Esophagus muscularis mucosa (tissue), 4 donors: ENCODE measurements around the gene PTPRCAP. TPM values are rescaled to one million over a fixed set of nuclear protein-coding genes. Genes with fewer than 3 reads are reported as not detected.

Experiments
- DNase-seq: peaks from one replicate; pipeline ENCODE4 v3.0.0-alpha.2; 2017; ENCODE audit errors: extremely low spot score
- H3K27ac ChIP-seq, 4 donors: fragments of 200-600 bp; sonication (generic); replicated peaks in 1 of 4; 1 replicate in 3 of 4; 2 replicates in 1 of 4; pipeline ENCODE4 v1.5.1; 2016 to 2019; ENCODE audit warnings: mild to moderate bottlenecking in 1 of 4
- H3K27me3 ChIP-seq, 4 donors: fragments of 200-600 bp; sonication (generic); one replicate each; pipeline versions ENCODE4 v1.5.1 to v1.6.0; 2016 to 2019
- H3K36me3 ChIP-seq, 4 donors: fragments of 200-600 bp; sonication (generic); one replicate each; pipeline ENCODE4 v1.5.1; 2016 to 2019
- H3K4me1 ChIP-seq, 4 donors: fragments of 200-600 bp; sonication (generic); one replicate each; pipeline ENCODE4 v1.5.1; 2016 to 2019
- H3K4me3 ChIP-seq, 4 donors: fragments of 200-600 bp; sonication (generic); 1 replicate in 2 of 4; 2 replicates in 2 of 4; pipeline ENCODE4 v1.5.1; 2016 to 2019; ENCODE audit warnings: mild to moderate bottlenecking in 4 of 4, moderate library complexity in 1 of 4
- H3K9me3 ChIP-seq, 4 donors: fragments of 200-600 bp; sonication (generic); 1 replicate in 3 of 4; 2 replicates in 1 of 4; pipeline ENCODE4 v1.5.1; 2016 to 2019
- EP300 ChIP-seq: sonication (generic); formaldehyde crosslinking; IDR thresholded peaks from one replicate; pipeline ENCODE4 v1.6.1; 2017; ENCODE audit warnings: antibody characterized with exemption
- POLR2A ChIP-seq: fragments of 450-650 bp; IDR thresholded peaks from one replicate; pipeline ENCODE4 v1.6.1; 2017; ENCODE audit warnings: antibody characterized with exemption, moderate library complexity, mild to moderate bottlenecking, low read depth
- POLR2AphosphoS5 ChIP-seq, 2 donors: sonication (generic); formaldehyde crosslinking; IDR thresholded peaks; one replicate each; pipeline ENCODE4 v1.6.1; 2017; ENCODE audit warnings: antibody characterized with exemption in 2 of 2
- WGBS: methylation state at CpG from one replicate; pipeline ENCODE4 v1.1.5; 2018; 5-methylcytosine and 5-hydroxymethylcytosine counted together
- intact Hi-C: fragments of 100-400 bp; cut with DNase I; formaldehyde crosslinking; loops from one replicate; pipeline ENCODE4 v1.15.1; 2023
- total RNA-seq, 4 donors: library from RNA; depleted of rRNA; stranded (reverse); fragments of >200 nt; gene quantifications; one replicate each; pipeline versions ENCODE4 v1.1.0 to v1.2.1, GENCODE V29; 2016
- TF ChIP-seq, protein P1 (sequence below), 3 experiments: fragments of 200-600 bp in 2 of 3; fragments of 450-650 bp in 1 of 3; sonication (generic) in 2 of 3; IDR thresholded peaks; one replicate each; pipeline ENCODE4 v1.5.1; 2017 to 2019; ENCODE audit warnings: antibody characterized with exemption in 3 of 3, mild to moderate bottlenecking in 2 of 3, moderate library complexity in 1 of 3

PTPRCAP gene
- total RNA-seq, 4 donors from 2014 or later: 2.4 to 8.9 (median 3.6) TPM

- no peak for TF ChIP-seq POLR2AphosphoS5 (IDR thresholded peaks at IDR 0.05)
- H3K4me3 ChIP-seq: no peak overlapping the region
- no peaks in the 10 kb centered on the region for H3K9me3 ChIP-seq
- peaks cover 20 to 47% (median 39%) of the 10 kb centered on the region in 4 donors for H3K4me1 ChIP-seq
- WGBS: 94% methylated on average over 15 of the region's 18 CpGs
- no peaks in the 10 kb centered on the region for H3K27me3 ChIP-seq
- H3K27ac ChIP-seq: no peak overlapping the region
- H3K36me3 ChIP-seq: peaks cover 17 to 53% (median 38%) of the 10 kb centered on the region in 4 donors
- DNase-seq: no peak
- intact Hi-C loops: no loop called here
Observed at GRCh38 chr11:67393437-67393836, 44.0 kb downstream of the PTPRCAP start.

DNA sequence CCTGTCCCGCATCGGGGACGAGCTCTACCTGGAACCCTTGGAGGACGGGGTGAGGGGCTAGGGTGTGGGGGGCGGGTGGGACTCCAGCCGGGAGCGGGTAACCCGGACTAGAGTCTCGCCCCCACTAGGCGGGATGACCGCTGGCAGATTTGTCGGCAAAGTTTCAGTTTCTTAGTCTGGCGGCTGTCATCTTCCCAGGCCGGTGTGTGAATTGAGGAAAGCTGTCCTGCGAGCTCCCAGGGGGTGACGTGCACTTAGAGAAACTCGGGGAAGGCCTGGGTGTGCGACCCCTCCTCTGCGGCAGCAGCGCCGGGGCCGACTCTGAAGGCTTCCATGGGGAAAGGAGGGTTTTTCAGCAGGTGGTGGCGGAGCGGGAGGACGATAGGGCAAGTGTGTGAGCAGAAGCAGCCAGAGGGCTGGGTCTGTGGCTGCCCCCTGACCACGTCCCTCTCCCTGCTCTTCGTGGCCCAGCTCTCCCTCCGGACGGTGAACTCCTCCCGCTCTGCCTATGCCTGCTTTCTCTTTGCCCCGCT, 45.2 kb downstream of the PTPRCAP start:
- intact Hi-C loops: no loop called here
- peak overlapping the region; percentile 80 to 89 (median 86) for H3K27ac ChIP-seq
- H3K9me3 ChIP-seq: no peaks in the 10 kb centered on the region
- peaks cover 5 to 41% (median 26%) of the 10 kb centered on the region in 4 donors for H3K36me3 ChIP-seq
- H3K27me3 ChIP-seq: no peaks in the 10 kb centered on the region
- TF ChIP-seq, protein P1, sequence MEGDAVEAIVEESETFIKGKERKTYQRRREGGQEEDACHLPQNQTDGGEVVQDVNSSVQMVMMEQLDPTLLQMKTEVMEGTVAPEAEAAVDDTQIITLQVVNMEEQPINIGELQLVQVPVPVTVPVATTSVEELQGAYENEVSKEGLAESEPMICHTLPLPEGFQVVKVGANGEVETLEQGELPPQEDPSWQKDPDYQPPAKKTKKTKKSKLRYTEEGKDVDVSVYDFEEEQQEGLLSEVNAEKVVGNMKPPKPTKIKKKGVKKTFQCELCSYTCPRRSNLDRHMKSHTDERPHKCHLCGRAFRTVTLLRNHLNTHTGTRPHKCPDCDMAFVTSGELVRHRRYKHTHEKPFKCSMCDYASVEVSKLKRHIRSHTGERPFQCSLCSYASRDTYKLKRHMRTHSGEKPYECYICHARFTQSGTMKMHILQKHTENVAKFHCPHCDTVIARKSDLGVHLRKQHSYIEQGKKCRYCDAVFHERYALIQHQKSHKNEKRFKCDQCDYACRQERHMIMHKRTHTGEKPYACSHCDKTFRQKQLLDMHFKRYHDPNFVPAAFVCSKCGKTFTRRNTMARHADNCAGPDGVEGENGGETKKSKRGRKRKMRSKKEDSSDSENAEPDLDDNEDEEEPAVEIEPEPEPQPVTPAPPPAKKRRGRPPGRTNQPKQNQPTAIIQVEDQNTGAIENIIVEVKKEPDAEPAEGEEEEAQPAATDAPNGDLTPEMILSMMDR (IDR thresholded peaks at IDR 0.05): no peak
- TF ChIP-seq POLR2AphosphoS5 (IDR thresholded peaks at IDR 0.05): no peak
- TF ChIP-seq EP300: no peak
- TF ChIP-seq POLR2A: no peak
- no peak for DNase-seq
- peaks cover 20 to 40% (median 37%) of the 10 kb centered on the region in 4 donors for H3K4me1 ChIP-seq
- peak overlapping the region; percentile 74 to 97 (median 86) for H3K4me3 ChIP-seq
- 16% methylated on average over 20 of the region's 31 CpGs for WGBS

GRCh38 chr11:67391304-67392182, 45.9 kb downstream of the PTPRCAP start, which contains the start of gene RAD9A:
Gene RAD9A, plus strand, starts transcription at chr11:67391986. Its CDS starts 59 bp downstream, at chr11:67392045.
- TF ChIP-seq EP300 (no peak), POLR2A (peak; percentile 36), POLR2AphosphoS5 (IDR thresholded peaks at IDR 0.05) (peak; percentile 91 to 94)
- TF ChIP-seq, protein P1 (IDR thresholded peaks at IDR 0.05): peak in 1 of 3 experiments; percentile 34
- H3K4me3 ChIP-seq: peak within 1 kb of the TSS; percentile 74 to 97 (median 86)
- peaks cover 20 to 35% (median 30%) of the 10 kb centered on the region in 4 donors for H3K4me1 ChIP-seq
- H3K36me3 ChIP-seq: peaks cover 0 to 34% (median 19%) of the 10 kb centered on the region in 4 donors
- no peaks in the 10 kb centered on the region for H3K27me3 ChIP-seq
- intact Hi-C loops: no loop called here
- no peaks in the 10 kb centered on the region for H3K9me3 ChIP-seq
- peak; percentile 98 for DNase-seq
- peak within 1 kb of the TSS; percentile 80 to 89 (median 86) for H3K27ac ChIP-seq
- 0% methylated on average over 11 of the region's 75 CpGs for WGBS

- peaks cover 20 to 32% (median 29%) of the 10 kb centered on the region in 4 donors for H3K4me1 ChIP-seq
- H3K27ac ChIP-seq: peak overlapping the region; percentile 80 to 89 (median 86)
- peak overlapping the region; percentile 74 to 97 (median 86) for H3K4me3 ChIP-seq
- TF ChIP-seq EP300 (no peak), POLR2AphosphoS5 (IDR thresholded peaks at IDR 0.05) (no peak), POLR2A (no peak)
- TF ChIP-seq, protein P1 (IDR thresholded peaks at IDR 0.05): no peak
- no peak for DNase-seq
- no peaks in the 10 kb centered on the region for H3K27me3 ChIP-seq
- H3K36me3 ChIP-seq: peaks cover 0 to 27% (median 13%) of the 10 kb centered on the region in 4 donors
- intact Hi-C loops: no loop called here
- H3K9me3 ChIP-seq: no peaks in the 10 kb centered on the region
- 13% methylated on average over 15 of the region's 15 CpGs for WGBS
Observed at GRCh38 chr11:67390947-67391303, 46.6 kb downstream of the PTPRCAP start.

DNA sequence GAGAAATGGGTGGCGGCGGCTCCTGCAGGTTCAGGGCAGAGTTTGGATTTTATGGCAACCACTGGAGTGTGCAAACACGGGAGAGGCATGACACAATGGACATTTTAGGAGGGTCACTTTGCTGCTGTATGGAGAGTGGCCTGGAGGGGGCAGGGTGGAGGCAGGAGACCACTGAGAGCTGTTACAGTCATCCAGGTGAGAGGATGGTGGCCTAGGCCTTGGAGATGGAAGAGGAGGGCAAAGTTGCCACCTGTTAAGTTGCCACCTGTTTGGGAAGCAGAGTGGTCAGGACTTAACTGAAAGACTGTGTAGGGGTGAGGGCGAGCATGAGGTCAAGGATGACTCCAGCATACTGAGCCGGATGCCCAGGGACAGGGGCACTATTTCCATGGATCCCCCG, 48.0 kb downstream of the PTPRCAP start:
- Histone ChIP-seq H3K36me3 (peaks cover 0 to 13% (median 5%) of the 10 kb centered on the region in 4 donors), H3K4me3 (no peak overlapping the region), H3K4me1 (peaks cover 20 to 43% (median 41%) of the 10 kb centered on the region in 4 donors), H3K27ac (no peak overlapping the region), H3K9me3 (no peaks in the 10 kb centered on the region), H3K27me3 (no peaks in the 10 kb centered on the region)
- DNase-seq: no peak
- intact Hi-C loops: no loop called here
- 62% methylated on average over 6 of the region's 6 CpGs for WGBS
- TF ChIP-seq, protein P1 (IDR thresholded peaks at IDR 0.05): peak; percentile 45 to 53 (median 48)
- no peak for TF ChIP-seq EP300
